ENCODE results near the gene CBX8.

CBX8 gene

GRCh38 chr17:79832218-79833109 is 35.6 kb upstream of the CBX8 start:
- TF ChIP-seq POLR2AphosphoS5 (IDR thresholded peaks at IDR 0.05; ENCODE audit: borderline replicate concordance, low read depth, low read length): peak; percentile 19; the same call in 1 of the 2 replicates
- TF ChIP-seq FOXP2 (optimal IDR thresholded peaks at IDR 0.05; ENCODE audit: control extremely low read depth, extremely low read length, insufficient read depth): no peak
- TF ChIP-seq EZH2 (IDR thresholded peaks at IDR 0.05): no peak
- peak overlapping the region; percentile 20; the same call in 1 of the 2 replicates for H3K27ac ChIP-seq
- peak overlapping the region; percentile 67 for H3K4me3 ChIP-seq
- H3K9me3 ChIP-seq (ENCODE audit: low read depth, low read length): no peaks in the 10 kb centered on the region
- no peak overlapping the region for H3K9ac ChIP-seq (ENCODE audit: insufficient read length)
- DNase-seq (ENCODE audit: low read depth, low spot score): no peak
- peaks cover 40% of the 10 kb centered on the region for H3K36me3 ChIP-seq (ENCODE audit: insufficient read depth, low read length)

GRCh38 chr17:79831265-79832217 is 34.7 kb upstream of the CBX8 start:
- Histone ChIP-seq H3K9ac (ENCODE audit: insufficient read length) (no peak overlapping the region), H3K9me3 (ENCODE audit: low read depth, low read length) (no peaks in the 10 kb centered on the region), H3K27ac (no peak overlapping the region), H3K36me3 (ENCODE audit: insufficient read depth, low read length) (peaks cover 33% of the 10 kb centered on the region), H3K4me3 (no peak overlapping the region)
- no peak for DNase-seq (ENCODE audit: low read depth, low spot score)
- TF ChIP-seq FOXP2 (optimal IDR thresholded peaks at IDR 0.05; ENCODE audit: control extremely low read depth, extremely low read length, insufficient read depth) (no peak), EZH2 (IDR thresholded peaks at IDR 0.05) (no peak), POLR2AphosphoS5 (IDR thresholded peaks at IDR 0.05; ENCODE audit: borderline replicate concordance, low read depth, low read length) (no peak)

- Histone ChIP-seq H3K9ac (ENCODE audit: insufficient read length) (no peak overlapping the region), H3K36me3 (ENCODE audit: insufficient read depth, low read length) (peaks cover 26% of the 10 kb centered on the region), H3K27ac (no peak overlapping the region), H3K9me3 (ENCODE audit: low read depth, low read length) (no peaks in the 10 kb centered on the region), H3K4me3 (no peak overlapping the region)
- DNase-seq (ENCODE audit: low read depth, low spot score): no peak
- no peak for TF ChIP-seq POLR2AphosphoS5 (IDR thresholded peaks at IDR 0.05; ENCODE audit: borderline replicate concordance, low read depth, low read length)
- no peak for TF ChIP-seq FOXP2 (optimal IDR thresholded peaks at IDR 0.05; ENCODE audit: control extremely low read depth, extremely low read length, insufficient read depth)
- no peak for TF ChIP-seq EZH2 (IDR thresholded peaks at IDR 0.05)
These were observed 33.9 kb upstream of the CBX8 start for GRCh38 chr17:79830763-79831264.

- DNase-seq (ENCODE audit: low read depth, low spot score): no peak
- TF ChIP-seq POLR2AphosphoS5 (IDR thresholded peaks at IDR 0.05; ENCODE audit: borderline replicate concordance, low read depth, low read length) (no peak), FOXP2 (optimal IDR thresholded peaks at IDR 0.05; ENCODE audit: control extremely low read depth, extremely low read length, insufficient read depth) (no peak), EZH2 (IDR thresholded peaks at IDR 0.05) (no peak)
- no peak overlapping the region for H3K4me3 ChIP-seq
- H3K36me3 ChIP-seq (ENCODE audit: insufficient read depth, low read length): peaks cover 21% of the 10 kb centered on the region
- no peaks in the 10 kb centered on the region for H3K9me3 ChIP-seq (ENCODE audit: low read depth, low read length)
- H3K9ac ChIP-seq (ENCODE audit: insufficient read length): no peak overlapping the region
- H3K27ac ChIP-seq: no peak overlapping the region
These were observed 33.4 kb upstream of the CBX8 start for GRCh38 chr17:79830303-79830702.

- no peak overlapping the region for H3K9ac ChIP-seq (ENCODE audit: insufficient read length)
- no peak overlapping the region for H3K27ac ChIP-seq
- peaks cover 13% of the 10 kb centered on the region for H3K36me3 ChIP-seq (ENCODE audit: insufficient read depth, low read length)
- no peak for TF ChIP-seq POLR2AphosphoS5 (IDR thresholded peaks at IDR 0.05; ENCODE audit: borderline replicate concordance, low read depth, low read length)
- TF ChIP-seq EZH2 (IDR thresholded peaks at IDR 0.05): no peak
- TF ChIP-seq FOXP2 (optimal IDR thresholded peaks at IDR 0.05; ENCODE audit: control extremely low read depth, extremely low read length, insufficient read depth): no peak
- no peaks in the 10 kb centered on the region for H3K9me3 ChIP-seq (ENCODE audit: low read depth, low read length)
- no peak overlapping the region for H3K4me3 ChIP-seq
- DNase-seq (ENCODE audit: low read depth, low spot score): no peak
These were observed 32.6 kb upstream of the CBX8 start for GRCh38 chr17:79829457-79829856.

- Histone ChIP-seq H3K9ac (ENCODE audit: insufficient read length) (no peak overlapping the region), H3K27ac (no peak overlapping the region), H3K9me3 (ENCODE audit: low read depth, low read length) (no peaks in the 10 kb centered on the region), H3K36me3 (ENCODE audit: insufficient read depth, low read length) (peaks cover 8% of the 10 kb centered on the region), H3K4me3 (no peak overlapping the region)
- no peak for DNase-seq (ENCODE audit: low read depth, low spot score)
- no peak for TF ChIP-seq EZH2 (IDR thresholded peaks at IDR 0.05)
- no peak for TF ChIP-seq POLR2AphosphoS5 (IDR thresholded peaks at IDR 0.05; ENCODE audit: borderline replicate concordance, low read depth, low read length)
- no peak for TF ChIP-seq FOXP2 (optimal IDR thresholded peaks at IDR 0.05; ENCODE audit: control extremely low read depth, extremely low read length, insufficient read depth)
These were observed 32.1 kb upstream of the CBX8 start for GRCh38 chr17:79829004-79829403.

GRCh38 chr17:79826841-79827578 is 30.1 kb upstream of the CBX8 start:
- H3K36me3 ChIP-seq (ENCODE audit: insufficient read depth, low read length): no peaks in the 10 kb centered on the region
- H3K9me3 ChIP-seq (ENCODE audit: low read depth, low read length): no peaks in the 10 kb centered on the region
- H3K27ac ChIP-seq: no peak overlapping the region
- H3K4me3 ChIP-seq: peak overlapping the region; percentile 59
- H3K9ac ChIP-seq (ENCODE audit: insufficient read length): no peak overlapping the region
- no peak for DNase-seq (ENCODE audit: low read depth, low spot score)
- TF ChIP-seq EZH2 (IDR thresholded peaks at IDR 0.05) (no peak), POLR2AphosphoS5 (IDR thresholded peaks at IDR 0.05; ENCODE audit: borderline replicate concordance, low read depth, low read length) (no peak), FOXP2 (optimal IDR thresholded peaks at IDR 0.05; ENCODE audit: control extremely low read depth, extremely low read length, insufficient read depth) (no peak)

Data from SK-N-MC (cell line).